Measurements from ENCODE around the gene SIN3B.

- TF ChIP-seq TAF1 (IDR thresholded peaks at IDR 0.05; ENCODE audit: borderline replicate concordance, insufficient read depth, low read length) = no peak
- no peak for TF ChIP-seq POLR2AphosphoS5 (IDR thresholded peaks at IDR 0.05; ENCODE audit: low read depth, low read length)
- TF ChIP-seq SIN3A (IDR thresholded peaks at IDR 0.05; ENCODE audit: borderline replicate concordance, insufficient read depth, low read length) = no peak
These were observed 54.3 kb downstream of the SIN3B start for GRCh38 chr19:16883522-16883921.

Data from PFSK-1 (cell line).